ENCODE measurements around the gene UNK. TPM values are rescaled to one million over a fixed set of nuclear protein-coding genes. Genes with fewer than 3 reads are reported as not detected.

Gene UNK
- total and polyA plus RNA-seq, 4 donors = 8.8 to 34.1 (median 25.3) TPM

GRCh38 chr17:75837899-75838298 is 53.3 kb downstream of the UNK start:
- WGBS, 2 donors = 45 to 58% methylated on average over 7 of the region's 7 CpGs
- intact Hi-C loops (cut with DNase I) = no loop called here
- Histone ChIP-seq H3K4me3 (ENCODE audit: low read length in 2 of 2) (no peak overlapping the region), H3K36me3 (ENCODE audit: control insufficient read depth in 1 of 2, insufficient read depth in 2 of 2, low read length in 1 of 2) (no peaks in the 10 kb centered on the region), H3K27ac (ENCODE audit: low read depth in 1 of 2, low read length in 2 of 2) (no peak overlapping the region), H3K4me1 (ENCODE audit: control insufficient read depth in 1 of 2, insufficient read depth in 2 of 2, low read length in 2 of 2) (no peaks in the 10 kb centered on the region), H3K27me3 (ENCODE audit: control insufficient read depth in 1 of 2, insufficient read depth in 2 of 2, low read length in 1 of 2) (no peaks in the 10 kb centered on the region), H3K9me3 (ENCODE audit: control insufficient read depth, low read length) (no peaks in the 10 kb centered on the region)
- no peak for DNase-seq
- ATAC-seq (ENCODE audit: low FRiP score) = no peak

- intact Hi-C loops (cut with DNase I) = no loop called here
- Histone ChIP-seq H3K27ac (ENCODE audit: low read depth in 1 of 2, low read length in 2 of 2) (no peak overlapping the region), H3K4me3 (ENCODE audit: low read length in 2 of 2) (no peak overlapping the region), H3K4me1 (ENCODE audit: control insufficient read depth in 1 of 2, insufficient read depth in 2 of 2, low read length in 2 of 2) (no peaks in the 10 kb centered on the region), H3K27me3 (ENCODE audit: control insufficient read depth in 1 of 2, insufficient read depth in 2 of 2, low read length in 1 of 2) (no peaks in the 10 kb centered on the region), H3K9me3 (ENCODE audit: control insufficient read depth, low read length) (no peaks in the 10 kb centered on the region), H3K36me3 (ENCODE audit: control insufficient read depth in 1 of 2, insufficient read depth in 2 of 2, low read length in 1 of 2) (no peaks in the 10 kb centered on the region)
- DNase-seq = peak in 1 of 2 donors; percentile 61
- 92 to 94% methylated on average over 15 of the region's 15 CpGs for WGBS, 2 donors
- ATAC-seq (ENCODE audit: low FRiP score) = no peak
Observed at GRCh38 chr17:75838410-75838809, 53.8 kb downstream of the UNK start.

GRCh38 chr17:75839942-75840798 is 55.6 kb downstream of the UNK start:
- Histone ChIP-seq H3K4me1 (ENCODE audit: control insufficient read depth in 1 of 2, insufficient read depth in 2 of 2, low read length in 2 of 2) (no peaks in the 10 kb centered on the region), H3K27ac (ENCODE audit: low read depth in 1 of 2, low read length in 2 of 2) (no peak overlapping the region), H3K27me3 (ENCODE audit: control insufficient read depth in 1 of 2, insufficient read depth in 2 of 2, low read length in 1 of 2) (no peaks in the 10 kb centered on the region), H3K4me3 (ENCODE audit: low read length in 2 of 2) (no peak overlapping the region), H3K36me3 (ENCODE audit: control insufficient read depth in 1 of 2, insufficient read depth in 2 of 2, low read length in 1 of 2) (no peaks in the 10 kb centered on the region), H3K9me3 (ENCODE audit: control insufficient read depth, low read length) (no peaks in the 10 kb centered on the region)
- DNase-seq = peak in 1 of 2 donors; percentile 72
- WGBS, 2 donors = 93 to 94% methylated on average over 36 of the region's 36 CpGs
- no peak for ATAC-seq (ENCODE audit: low FRiP score)
- intact Hi-C loops (cut with DNase I) = loop anchor here in 1 of 2 donors (10.0 kb wide), 1 partner anchor 45 kb away; no protein-coding TSS in a partner anchor

- Histone ChIP-seq H3K4me3 (ENCODE audit: low read length in 2 of 2) (no peak overlapping the region), H3K4me1 (ENCODE audit: control insufficient read depth in 1 of 2, insufficient read depth in 2 of 2, low read length in 2 of 2) (no peaks in the 10 kb centered on the region), H3K9me3 (ENCODE audit: control insufficient read depth, low read length) (no peaks in the 10 kb centered on the region), H3K27me3 (ENCODE audit: control insufficient read depth in 1 of 2, insufficient read depth in 2 of 2, low read length in 1 of 2) (no peaks in the 10 kb centered on the region), H3K27ac (ENCODE audit: low read depth in 1 of 2, low read length in 2 of 2) (no peak overlapping the region), H3K36me3 (ENCODE audit: control insufficient read depth in 1 of 2, insufficient read depth in 2 of 2, low read length in 1 of 2) (no peaks in the 10 kb centered on the region)
- intact Hi-C loops (cut with DNase I) = loop anchor here in 1 of 2 donors (10.0 kb wide), 1 partner anchor 46 kb away; no protein-coding TSS in a partner anchor
- DNase-seq (no peak), ATAC-seq (ENCODE audit: low FRiP score) (no peak)
- 78 to 81% methylated on average over 7 of the region's 7 CpGs for WGBS, 2 donors
Observed at GRCh38 chr17:75840799-75841164, 56.2 kb downstream of the UNK start.

- Histone ChIP-seq H3K27ac (ENCODE audit: low read depth in 1 of 2, low read length in 2 of 2) (no peak overlapping the region), H3K4me1 (ENCODE audit: control insufficient read depth in 1 of 2, insufficient read depth in 2 of 2, low read length in 2 of 2) (no peaks in the 10 kb centered on the region), H3K27me3 (ENCODE audit: control insufficient read depth in 1 of 2, insufficient read depth in 2 of 2, low read length in 1 of 2) (no peaks in the 10 kb centered on the region), H3K36me3 (ENCODE audit: control insufficient read depth in 1 of 2, insufficient read depth in 2 of 2, low read length in 1 of 2) (peaks cover 0 to 7% of the 10 kb centered on the region in 2 donors), H3K9me3 (ENCODE audit: control insufficient read depth, low read length) (no peaks in the 10 kb centered on the region), H3K4me3 (ENCODE audit: low read length in 2 of 2) (no peak overlapping the region)
- no peak for ATAC-seq (ENCODE audit: low FRiP score)
- intact Hi-C loops (cut with DNase I) = loop anchor here in 1 of 2 donors (10.0 kb wide), 1 partner anchor 48 kb away; no protein-coding TSS in a partner anchor
- DNase-seq = no peak
- WGBS, 2 donors = 88% methylated on average over 18 of the region's 18 CpGs
Observed at GRCh38 chr17:75842411-75842810, 57.8 kb downstream of the UNK start.

GRCh38 chr17:75842963-75843576 is 58.5 kb downstream of the UNK start:
- intact Hi-C loops (cut with DNase I) = loop anchor here in 1 of 2 donors (10.0 kb wide), 1 partner anchor 48 kb away; no protein-coding TSS in a partner anchor
- peaks cover 0 to 13% of the 10 kb centered on the region in 2 donors for H3K36me3 ChIP-seq (ENCODE audit: control insufficient read depth in 1 of 2, insufficient read depth in 2 of 2, low read length in 1 of 2)
- H3K27me3 ChIP-seq (ENCODE audit: control insufficient read depth in 1 of 2, insufficient read depth in 2 of 2, low read length in 1 of 2) = no peaks in the 10 kb centered on the region
- no peaks in the 10 kb centered on the region for H3K4me1 ChIP-seq (ENCODE audit: control insufficient read depth in 1 of 2, insufficient read depth in 2 of 2, low read length in 2 of 2)
- H3K27ac ChIP-seq (ENCODE audit: low read depth in 1 of 2, low read length in 2 of 2) = no peak overlapping the region
- H3K4me3 ChIP-seq (ENCODE audit: low read length in 2 of 2) = no peak overlapping the region
- no peaks in the 10 kb centered on the region for H3K9me3 ChIP-seq (ENCODE audit: control insufficient read depth, low read length)
- WGBS, 2 donors = 87 to 88% methylated on average over 20 to 22 of the region's 22 CpGs
- DNase-seq (no peak), ATAC-seq (ENCODE audit: low FRiP score) (no peak)

GRCh38 chr17:75843577-75844529 is 59.2 kb downstream of the UNK start, which contains the start of gene UNC13D:
TSS of gene UNC13D (minus strand) at chr17:75844404. CDS start at chr17:75844337, 67 bp downstream.
- Histone ChIP-seq H3K4me3 (ENCODE audit: low read length in 2 of 2) (no peak within 1 kb of the TSS), H3K4me1 (ENCODE audit: control insufficient read depth in 1 of 2, insufficient read depth in 2 of 2, low read length in 2 of 2) (no peaks in the 10 kb centered on the region), H3K36me3 (ENCODE audit: control insufficient read depth in 1 of 2, insufficient read depth in 2 of 2, low read length in 1 of 2) (peaks cover 0 to 16% of the 10 kb centered on the region in 2 donors), H3K27me3 (ENCODE audit: control insufficient read depth in 1 of 2, insufficient read depth in 2 of 2, low read length in 1 of 2) (no peaks in the 10 kb centered on the region), H3K27ac (ENCODE audit: low read depth in 1 of 2, low read length in 2 of 2) (peak within 1 kb of the TSS; percentile 10 to 49), H3K9me3 (ENCODE audit: control insufficient read depth, low read length) (no peaks in the 10 kb centered on the region)
- DNase-seq (no peak), ATAC-seq (ENCODE audit: low FRiP score) (peak; percentile 6)
- intact Hi-C loops (cut with DNase I) = loop anchor here in 1 of 2 donors (10.0 kb wide), 1 partner anchor 49 kb away; no protein-coding TSS in a partner anchor
- WGBS, 2 donors = 76% methylated on average over 31 to 35 of the region's 35 CpGs

- intact Hi-C loops (cut with DNase I) = loop anchor here in 1 of 2 donors (5.0 to 10.0 kb wide), 2 partner anchors 48 to 50 kb away; no protein-coding TSS in a partner anchor
Observed at GRCh38 chr17:75844530-75845057, 60.0 kb downstream of the UNK start.

More at GRCh38 chr17:75844530-75845057, 60.0 kb downstream of the UNK start:
- Histone ChIP-seq H3K4me3 (ENCODE audit: low read length in 2 of 2) (no peak overlapping the region), H3K27ac (ENCODE audit: low read depth in 1 of 2, low read length in 2 of 2) (peak overlapping the region; percentile 10 to 49), H3K27me3 (ENCODE audit: control insufficient read depth in 1 of 2, insufficient read depth in 2 of 2, low read length in 1 of 2) (no peaks in the 10 kb centered on the region), H3K36me3 (ENCODE audit: control insufficient read depth in 1 of 2, insufficient read depth in 2 of 2, low read length in 1 of 2) (peaks cover 0 to 21% of the 10 kb centered on the region in 2 donors), H3K9me3 (ENCODE audit: control insufficient read depth, low read length) (no peaks in the 10 kb centered on the region), H3K4me1 (ENCODE audit: control insufficient read depth in 1 of 2, insufficient read depth in 2 of 2, low read length in 2 of 2) (no peaks in the 10 kb centered on the region)
- DNase-seq (no peak), ATAC-seq (ENCODE audit: low FRiP score) (peak; percentile 27)
- WGBS, 2 donors = 38 to 42% methylated on average over 13 to 14 of the region's 14 CpGs

Data from aorta (tissue), 5 donors.